PC-9 (cell line): ENCODE results near the gene HS3ST2. TPM values are rescaled to one million over a fixed set of nuclear protein-coding genes. Genes with fewer than 3 reads are reported as not detected.
"Not testable (repeated sequence)": the region's sequence is repeated elsewhere in the genome, so short reads cannot be mapped to it uniquely, and the experiment has no call there.

ENCODE experiments used
- BruUV-seq: library from RNA; stranded (reverse); fragments of 400-500 nt; replicated peaks from 2 replicates; lab custom pipeline; 2021; lab: Mats Ljungman, UMichigan
- CTCF ChIA-PET: fragments of 300-600 bp; sonication (Branson Sonifier 250); formaldehyde crosslinking; loops from one replicate; lab custom pipeline; 2022; ENCODE audit warnings: antibody characterized with exemption; lab: Charles Lee
- POLR2A ChIA-PET: fragments of 300-600 bp; sonication (Branson Sonifier 250); formaldehyde crosslinking; loops from one replicate; lab custom pipeline; 2022; ENCODE audit warnings: antibody characterized with exemption; ENCODE audit not compliant: unreplicated experiment; lab: Charles Lee
- DNase-seq, 2 experiments: peaks; one replicate each; pipeline versions ENCODE4 v3.0.0 to v3.0.0-alpha.2; 2015 to 2022; ENCODE audit warnings: mixed read lengths in 1 of 2
- H2AFZ ChIP-seq: fragments of 200-600 bp; sonication (generic); 2 replicates; pipeline ENCODE4 v1.8.1; 2017; ENCODE audit warnings: antibody characterized with exemption
- H3F3A ChIP-seq: fragments of 200-600 bp; sonication (generic); 2 replicates; pipeline ENCODE4 v1.8.1; 2017; ENCODE audit warnings: antibody characterized with exemption, mild to moderate bottlenecking, low read depth; ENCODE audit not compliant: insufficient read depth
- H3K27ac ChIP-seq: fragments of 200-600 bp; sonication (generic); 2 replicates; pipeline ENCODE4 v1.6.1; 2016; ENCODE audit warnings: mixed run types
- H3K27me3 ChIP-seq: fragments of 200-600 bp; sonication (generic); 2 replicates; pipeline ENCODE4 v1.6.1; 2016; ENCODE audit warnings: low read depth, mixed run types; ENCODE audit not compliant: insufficient read depth
- H3K36me3 ChIP-seq: fragments of 200-600 bp; sonication (generic); 2 replicates; pipeline ENCODE4 v1.6.1; 2016; ENCODE audit warnings: low read depth, mixed run types
- H3K4me1 ChIP-seq: fragments of 200-600 bp; sonication (generic); replicated peaks from 2 replicates; pipeline ENCODE4 v1.6.1; 2016; ENCODE audit warnings: mixed run types; ENCODE audit not compliant: insufficient read depth
- H3K4me2 ChIP-seq: fragments of 200-600 bp; sonication (generic); 2 replicates; pipeline ENCODE4 v1.6.1; 2017; ENCODE audit warnings: mixed run types
- H3K4me3 ChIP-seq: fragments of 200-600 bp; sonication (generic); 2 replicates; pipeline ENCODE4 v1.6.1; 2016; ENCODE audit warnings: mixed run types
- H3K79me2 ChIP-seq: fragments of 200-600 bp; sonication (generic); 2 replicates; pipeline ENCODE4 v1.6.1; 2017; ENCODE audit warnings: low read depth, mixed run types
- H3K9me2 ChIP-seq: fragments of 200-600 bp; sonication (generic); 2 replicates; pipeline ENCODE4 v1.8.1; 2017; ENCODE audit warnings: mild to moderate bottlenecking; ENCODE audit not compliant: insufficient read depth
- H3K9me3 ChIP-seq: fragments of 200-600 bp; sonication (generic); 2 replicates; pipeline ENCODE4 v1.8.1; 2016; ENCODE audit warnings: low read depth; ENCODE audit not compliant: insufficient read depth
- H4K20me1 ChIP-seq: fragments of 200-600 bp; sonication (generic); 2 replicates; pipeline ENCODE4 v1.8.1; 2017; ENCODE audit not compliant: insufficient read depth
- CTCF ChIP-seq: fragments of 200-600 bp; sonication (generic); conservative IDR thresholded peaks from 2 replicates; pipeline ENCODE4 v1.6.1; 2017; ENCODE audit warnings: mixed run types, antibody characterized with exemption, mild to moderate bottlenecking, moderate library complexity
- EZH2 ChIP-seq: fragments of 200-600 bp; sonication (generic); IDR thresholded peaks from 2 replicates; pipeline ENCODE4 v1.8.0; 2017; ENCODE audit warnings: antibody characterized with exemption, low read depth
- intact Hi-C: fragments of 100-400 bp; cut with micrococcal nuclease; formaldehyde crosslinking; loops from one replicate; pipeline ENCODE4 v1.10.0; 2022; ENCODE audit not compliant: unreplicated experiment
- total RNA-seq: library from RNA; stranded (reverse); gene quantifications from 2 replicates; pipeline ENCODE4 v1.2.3, GENCODE V29; 2021

Gene HS3ST2
- total RNA-seq, 1 experiment from 2014 or later = 1.1 TPM

GRCh38 chr16:22816475-22816874, 2.5 kb downstream of the HS3ST2 start:
- Histone ChIP-seq H3K4me1 (peaks cover 13% of the 10 kb centered on the region), H3K4me3 (no peak overlapping the region), H3K27ac (no peak overlapping the region), H3K27me3 (no peaks in the 10 kb centered on the region), H3K9me3 (no peaks in the 10 kb centered on the region), H3K79me2 (no peaks in the 10 kb centered on the region), H3F3A (peaks cover 5% of the 10 kb centered on the region; the same call in 1 of the 2 replicates), H3K9me2 (no peaks in the 10 kb centered on the region), H3K4me2 (no peak overlapping the region), H3K36me3 (no peaks in the 10 kb centered on the region), H4K20me1 (no peaks in the 10 kb centered on the region), H2AFZ (no peak overlapping the region)
- POLR2A ChIA-PET = no interaction called here
- intact Hi-C loops = no loop called here
- no TSS peak for BruUV-seq
- TF ChIP-seq CTCF (no peak), EZH2 (no peak)
- peak; percentile 8 to 48 for DNase-seq
- CTCF ChIA-PET = no interaction called here

GRCh38 chr16:22818736-22819135, 4.8 kb downstream of the HS3ST2 start:
- peaks cover 21% of the 10 kb centered on the region for H3K4me1 ChIP-seq
- H3K79me2 ChIP-seq, BruUV-seq, intact Hi-C loops, H2AFZ ChIP-seq, H3K36me3 ChIP-seq, POLR2A ChIA-PET, H3K4me2 ChIP-seq, H3F3A ChIP-seq, H3K27me3 ChIP-seq, H3K9me2 ChIP-seq, H3K4me3 ChIP-seq, H3K27ac ChIP-seq, H3K9me3 ChIP-seq, H4K20me1 ChIP-seq, DNase-seq, CTCF ChIA-PET: not testable (repeated sequence)

GRCh38 chr16:22838681-22839080, 24.7 kb downstream of the HS3ST2 start:
- POLR2A ChIA-PET = no interaction called here
- Histone ChIP-seq H2AFZ (no peak overlapping the region), H3K27ac (no peak overlapping the region), H3K9me3 (no peaks in the 10 kb centered on the region), H3K4me3 (no peak overlapping the region), H3K79me2 (no peaks in the 10 kb centered on the region), H3K36me3 (no peaks in the 10 kb centered on the region), H3K9me2 (no peaks in the 10 kb centered on the region), H3K4me2 (no peak overlapping the region), H3K4me1 (no peaks in the 10 kb centered on the region), H4K20me1 (no peaks in the 10 kb centered on the region), H3K27me3 (no peaks in the 10 kb centered on the region), H3F3A (no peaks in the 10 kb centered on the region)
- DNase-seq = no peak
- no TSS peak for BruUV-seq
- intact Hi-C loops = no loop called here
- CTCF ChIA-PET = no interaction called here
- no peak for TF ChIP-seq EZH2

- H3K4me3 ChIP-seq, H3K9me2 ChIP-seq, H3K27ac ChIP-seq, DNase-seq, CTCF ChIA-PET, BruUV-seq, H3F3A ChIP-seq, H3K9me3 ChIP-seq, H4K20me1 ChIP-seq, H3K4me2 ChIP-seq, H3K4me1 ChIP-seq, intact Hi-C loops, POLR2A ChIA-PET, H3K36me3 ChIP-seq, H3K79me2 ChIP-seq, H3K27me3 ChIP-seq, H2AFZ ChIP-seq: not testable (repeated sequence)
Measured at GRCh38 chr16:22842031-22842430, 28.1 kb downstream of the HS3ST2 start.
